OCI-LY7 (cell line): Measurements from ENCODE around the gene EMC7. TPM values are rescaled to one million over a fixed set of nuclear protein-coding genes. Genes with fewer than 3 reads are reported as not detected.

ENCODE experiments used
- Bru-seq: library from RNA; stranded (reverse); fragments of 400-500 nt; gene quantifications from one replicate; lab custom pipeline; 2021; lab: Mats Ljungman, UMichigan
- BruChase-seq, 2 experiments: library from RNA; stranded (reverse); fragments of 400-500 nt; gene quantifications; one replicate each; lab custom pipeline; 2021; lab: Mats Ljungman, UMichigan
- BruUV-seq: library from RNA; stranded (reverse); fragments of 400-500 nt; replicated peaks from 2 replicates; lab custom pipeline; 2021; lab: Mats Ljungman, UMichigan
- CTCF ChIA-PET: fragments of 300-600 bp; sonication (Branson Sonifier 250); formaldehyde crosslinking; loops from one replicate; lab custom pipeline; 2022; ENCODE audit warnings: antibody characterized with exemption; ENCODE audit not compliant: unreplicated experiment; lab: Charles Lee
- POLR2A ChIA-PET: fragments of 300-600 bp; sonication (Branson Sonifier 250); formaldehyde crosslinking; loops from one replicate; lab custom pipeline; 2022; ENCODE audit warnings: antibody characterized with exemption; lab: Charles Lee
- DNase-seq: peaks from one replicate; pipeline ENCODE4 v3.0.0-alpha.2; 2015; ENCODE audit warnings: low spot score
- H2AFZ ChIP-seq: fragments of 200-600 bp; sonication (generic), shearing (Covaris generic); 2 replicates; pipeline ENCODE4 v1.6.1; 2014; ENCODE audit warnings: mild to moderate bottlenecking, antibody characterized with exemption, low read length, moderate library complexity
- H3K27ac ChIP-seq: fragments of 200-600 bp; sonication (generic); 2 replicates; pipeline ENCODE4 v1.5.1; 2014; ENCODE audit warnings: mixed run types, low read depth, mild to moderate bottlenecking, moderate library complexity, low read length, inconsistent platforms; ENCODE audit not compliant: poor library complexity, severe bottlenecking
- H3K36me3 ChIP-seq: fragments of 200-600 bp; sonication (generic); 2 replicates; pipeline ENCODE4 v1.6.1; 2014; ENCODE audit warnings: mild to moderate bottlenecking, antibody characterized with exemption, low read length, moderate library complexity, mixed read lengths; ENCODE audit not compliant: insufficient read depth
- H3K4me1 ChIP-seq: fragments of 200-600 bp; sonication (generic); 2 replicates; pipeline ENCODE4 v1.5.1; 2014; ENCODE audit warnings: mild to moderate bottlenecking, low read length; ENCODE audit not compliant: insufficient read depth, poor library complexity, severe bottlenecking
- H3K4me2 ChIP-seq: fragments of 200-600 bp; sonication (generic); 2 replicates; pipeline ENCODE4 v1.6.1; 2014; ENCODE audit warnings: mild to moderate bottlenecking, low read length
- H3K4me3 ChIP-seq: fragments of 200-600 bp; sonication (generic); 2 replicates; pipeline ENCODE4 v1.5.1; 2014; ENCODE audit warnings: mild to moderate bottlenecking, low read depth, low read length; ENCODE audit not compliant: poor library complexity, severe bottlenecking
- H3K79me2 ChIP-seq: fragments of 200-600 bp; sonication (generic); 2 replicates; pipeline ENCODE4 v1.6.1; 2016; ENCODE audit warnings: low read depth, mild to moderate bottlenecking, low read length, moderate library complexity, mixed read lengths; ENCODE audit not compliant: insufficient read depth
- H3K9me2 ChIP-seq: fragments of 200-600 bp; sonication (generic); 2 replicates; pipeline ENCODE4 v1.6.1; 2016; ENCODE audit warnings: mild to moderate bottlenecking, low read length, mixed read lengths; ENCODE audit not compliant: insufficient read depth
- H3K9me3 ChIP-seq: fragments of 200-600 bp; sonication (generic); 2 replicates; pipeline ENCODE4 v1.6.1; 2014; ENCODE audit warnings: mild to moderate bottlenecking, mixed run types, low read length, mixed read lengths
- H4K20me1 ChIP-seq: fragments of 200-600 bp; sonication (generic); 2 replicates; pipeline ENCODE4 v1.6.1; 2014; ENCODE audit warnings: mild to moderate bottlenecking, antibody characterized with exemption, low read length, moderate library complexity, mixed read lengths; ENCODE audit not compliant: insufficient read depth
- EZH2phosphoT487 ChIP-seq: fragments of 200-600 bp; sonication (generic); IDR thresholded peaks from 2 replicates; pipeline ENCODE4 v1.6.1; 2018; ENCODE audit warnings: low read depth, borderline replicate concordance, mild to moderate bottlenecking, mixed run types, antibody characterized with exemption, low read length, moderate library complexity, mixed read lengths
- intact Hi-C: fragments of 100-400 bp; cut with micrococcal nuclease; formaldehyde crosslinking; loops from one replicate; pipeline ENCODE4 v1.10.0; 2022; ENCODE audit not compliant: unreplicated experiment
- long read RNA-seq: library from polyadenylated mRNA; stranded (forward); transcript quantifications from one replicate; pipeline ENCODE4 v2.0.0, GENCODE V29; 2022
- total RNA-seq, 2 experiments: library from RNA; depleted of rRNA in 1 of 2; stranded (reverse); fragments of >200 nt in 1 of 2; shearing (Covaris generic) in 1 of 2; gene quantifications; 2 replicates each; pipeline ENCODE4 v1.2.3, GENCODE V29; 2014 to 2022
- TF ChIP-seq, protein P1 (sequence below): fragments of 200-600 bp; sonication (generic); conservative IDR thresholded peaks from 2 replicates; pipeline ENCODE4 v1.5.1; 2014; ENCODE audit warnings: mild to moderate bottlenecking, antibody characterized with exemption, low read length, moderate library complexity, mixed read lengths

The EMC7 gene
- total RNA-seq (2014; rRNA removed; shearing (Covaris generic)) (14.7 and 15.7 TPM in 2 replicates), total RNA-seq (2022) (39.8 and 41.4 TPM in 2 replicates), Bru-seq, nascent RNA (percentile 74 among the genes with signal in this experiment), BruChase-seq, experiment 1, labeled RNA remaining after a 6-hour chase (percentile 64 among the genes with signal in this experiment), BruChase-seq, experiment 2, labeled RNA remaining after a 2-hour chase (percentile 74 among the genes with signal in this experiment)
- long read RNA-seq, transcript EMC7-201 (5 exons, 1,155 nt) = major isoform, 14 of 14 reads
- long read RNA-seq, partial matches to known transcripts = 0 of 14 reads
- long read RNA-seq, other reads (novel, unspliced or antisense) = 0 of 14 reads

DNA sequence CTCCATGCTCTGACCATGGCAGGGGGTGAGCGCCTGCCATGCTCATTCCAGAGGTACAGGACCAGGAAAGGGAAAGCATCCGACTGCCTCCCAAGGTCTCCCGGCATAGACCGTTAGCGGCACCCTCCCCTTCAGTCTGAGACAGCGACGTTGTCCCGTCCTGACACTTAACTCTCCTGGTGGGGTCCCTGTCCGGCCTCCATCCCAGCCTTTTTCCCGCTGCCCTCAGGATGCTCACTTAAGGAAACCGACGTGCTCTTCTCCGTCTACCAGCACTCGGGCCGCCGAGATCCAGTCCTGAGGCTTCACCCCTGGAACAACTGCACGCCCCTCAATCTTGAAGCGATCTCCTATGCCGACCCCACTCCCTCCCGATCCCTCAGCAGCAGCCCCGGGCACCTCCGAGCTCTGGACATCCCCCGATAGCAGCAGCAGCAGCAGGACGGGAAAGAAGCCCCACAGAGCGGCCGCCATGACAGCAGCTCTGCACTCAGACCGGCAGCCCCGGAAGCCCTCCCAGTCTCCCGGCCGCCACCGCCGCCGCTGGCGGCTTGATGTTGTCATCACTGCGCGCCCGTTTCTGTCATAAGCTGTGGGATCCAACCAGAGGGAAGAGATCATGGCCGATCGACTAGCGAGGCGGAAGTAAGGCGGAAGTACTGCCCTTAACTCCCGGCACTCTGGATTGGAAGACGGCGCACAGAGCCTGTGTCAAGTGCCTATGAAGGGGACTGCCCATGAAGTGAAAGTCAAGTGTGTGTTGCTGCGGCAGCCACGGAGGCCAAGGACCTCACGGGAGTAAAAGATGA lies at the start of gene EMC7, which contains the start of gene PGBD4:
Gene EMC7, minus strand, starts transcription at position 497 of the 809 bp plus-strand sequence. Its CDS starts 23 bp downstream, at position 474.
Gene PGBD4, plus strand, starts transcription at position 718 of the 809 bp plus-strand sequence. CDS start 449 bp downstream, outside the sequence.
- Histone ChIP-seq H2AFZ (peak within 1 kb of the TSS; percentile 100), H3K9me2 (no peaks in the 10 kb centered on the region), H3K4me2 (peak within 1 kb of the TSS; percentile 90), H3K79me2 (peaks cover 56% of the 10 kb centered on the region), H3K4me1 (peaks cover 24% of the 10 kb centered on the region), H3K36me3 (peaks cover 15% of the 10 kb centered on the region), H3K9me3 (peaks cover 19% of the 10 kb centered on the region; the same call in 1 of the 2 replicates), H4K20me1 (no peaks in the 10 kb centered on the region), H3K27ac (peak within 1 kb of the TSS; percentile 29), H3K4me3 (peak within 1 kb of the TSS; percentile 90)
- intact Hi-C loops = loop anchor here (1.0 to 5.0 kb wide), 4 partner anchors 63 to 241 kb away; partner anchors contain the start of genes AVEN, EMC4, NOP10 and NUTM1
- TF ChIP-seq EZH2phosphoT487 = no peak
- TF ChIP-seq, protein P1, sequence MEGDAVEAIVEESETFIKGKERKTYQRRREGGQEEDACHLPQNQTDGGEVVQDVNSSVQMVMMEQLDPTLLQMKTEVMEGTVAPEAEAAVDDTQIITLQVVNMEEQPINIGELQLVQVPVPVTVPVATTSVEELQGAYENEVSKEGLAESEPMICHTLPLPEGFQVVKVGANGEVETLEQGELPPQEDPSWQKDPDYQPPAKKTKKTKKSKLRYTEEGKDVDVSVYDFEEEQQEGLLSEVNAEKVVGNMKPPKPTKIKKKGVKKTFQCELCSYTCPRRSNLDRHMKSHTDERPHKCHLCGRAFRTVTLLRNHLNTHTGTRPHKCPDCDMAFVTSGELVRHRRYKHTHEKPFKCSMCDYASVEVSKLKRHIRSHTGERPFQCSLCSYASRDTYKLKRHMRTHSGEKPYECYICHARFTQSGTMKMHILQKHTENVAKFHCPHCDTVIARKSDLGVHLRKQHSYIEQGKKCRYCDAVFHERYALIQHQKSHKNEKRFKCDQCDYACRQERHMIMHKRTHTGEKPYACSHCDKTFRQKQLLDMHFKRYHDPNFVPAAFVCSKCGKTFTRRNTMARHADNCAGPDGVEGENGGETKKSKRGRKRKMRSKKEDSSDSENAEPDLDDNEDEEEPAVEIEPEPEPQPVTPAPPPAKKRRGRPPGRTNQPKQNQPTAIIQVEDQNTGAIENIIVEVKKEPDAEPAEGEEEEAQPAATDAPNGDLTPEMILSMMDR = no peak
- ChIA-PET CTCF (no interaction called here), POLR2A (interaction anchor here (0.7 to 2.1 kb wide), 4 partner anchors 23 to 482 kb away, joined by 3 to 8 read pairs (median 4); partner anchors contain the start of genes GOLGA8B, KATNBL1 and LPCAT4)
- no TSS peak for BruUV-seq
- peak; percentile 98 for DNase-seq

DNA sequence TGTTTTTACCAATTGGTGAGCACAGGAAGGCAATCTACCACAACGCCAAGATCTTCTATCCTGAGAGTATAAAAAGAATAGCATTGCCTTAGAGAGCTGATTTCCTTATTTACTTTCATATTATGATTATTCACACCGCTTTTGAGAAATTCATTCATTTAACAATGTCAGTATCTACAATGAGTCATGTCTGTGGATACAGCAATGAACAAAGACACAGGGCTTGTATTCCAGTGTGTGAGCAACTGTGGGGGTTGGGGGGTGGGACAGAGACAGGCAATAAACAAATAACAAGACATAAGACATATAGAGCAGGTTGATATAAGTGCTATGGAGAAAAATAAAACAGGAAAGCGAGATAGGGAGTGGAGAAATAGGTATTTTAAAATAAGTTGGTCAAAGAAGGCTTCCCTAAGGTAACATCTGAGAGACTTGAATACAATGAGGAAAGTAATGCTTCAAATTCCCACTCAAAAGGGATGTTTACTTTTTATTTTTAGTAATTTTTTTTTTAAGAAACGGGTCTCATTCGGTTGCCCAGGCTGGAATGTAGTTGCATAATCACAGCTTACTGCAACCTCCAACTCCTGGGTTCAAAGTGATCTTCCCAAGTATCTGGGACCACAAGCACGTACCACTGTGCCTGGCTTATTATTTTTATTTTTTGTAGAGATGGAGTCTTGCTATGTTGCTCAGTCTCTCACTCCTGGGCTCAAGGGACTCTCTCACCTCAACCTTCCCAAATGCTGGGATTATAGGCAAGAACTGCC lies 45.9 kb upstream of the EMC7 start:
- Histone ChIP-seq H3K4me3 (no peak overlapping the region), H3K4me1 (no peaks in the 10 kb centered on the region), H3K9me3 (no peaks in the 10 kb centered on the region), H4K20me1 (no peaks in the 10 kb centered on the region), H3K79me2 (no peaks in the 10 kb centered on the region), H3K4me2 (no peak overlapping the region), H3K9me2 (no peaks in the 10 kb centered on the region), H2AFZ (no peak overlapping the region), H3K36me3 (peaks cover 66% of the 10 kb centered on the region), H3K27ac (no peak overlapping the region)
- intact Hi-C loops = no loop called here
- DNase-seq = no peak
- ChIA-PET POLR2A (no interaction called here), CTCF (no interaction called here)
- TF ChIP-seq, protein P1 = no peak
- TF ChIP-seq EZH2phosphoT487 = no peak
- no TSS peak for BruUV-seq
